ENCODE data around the gene EFCC1. TPM values are rescaled to one million over a fixed set of nuclear protein-coding genes. Genes with fewer than 3 reads are reported as not detected.

The EFCC1 gene
- total RNA-seq, 2 experiments from 2014 or later = not detected

DNA sequence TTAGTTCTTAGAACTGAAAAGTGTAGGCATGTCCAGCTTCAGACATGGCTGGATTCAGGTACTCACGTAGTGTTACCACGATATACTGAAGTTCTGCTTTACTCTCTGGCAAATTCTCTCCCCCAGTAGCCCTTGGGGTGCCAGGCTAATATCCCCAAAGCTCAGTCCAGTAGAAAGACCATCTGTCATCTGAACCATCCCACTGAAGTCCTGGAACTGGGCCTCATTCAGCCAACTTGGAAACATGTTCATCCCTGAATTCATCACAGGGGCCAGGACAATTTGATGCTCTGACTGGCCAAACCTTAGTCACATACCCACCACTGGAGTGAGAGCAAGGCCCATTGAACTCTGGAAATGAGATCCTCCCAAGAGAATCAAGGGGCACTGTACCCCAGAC lies 8.2 kb downstream of the EFCC1 start:
- Histone ChIP-seq H3K27ac (ENCODE audit: low read depth, low read length, poor library complexity, severe bottlenecking) (no peak overlapping the region), H3K4me1 (ENCODE audit: insufficient read depth, low read length, poor library complexity, severe bottlenecking) (peaks cover 15% of the 10 kb centered on the region), H3K79me2 (ENCODE audit: insufficient read depth, low read depth, low read length) (no peaks in the 10 kb centered on the region), H3K9me2 (ENCODE audit: insufficient read depth, low read length) (no peaks in the 10 kb centered on the region), H2AFZ (ENCODE audit: low read length) (no peak overlapping the region), H3K4me2 (ENCODE audit: low read length) (no peak overlapping the region), H4K20me1 (ENCODE audit: insufficient read depth, low read length) (no peaks in the 10 kb centered on the region), H3K36me3 (ENCODE audit: insufficient read depth, low read length) (no peaks in the 10 kb centered on the region), H3K9me3 (ENCODE audit: low read length) (no peaks in the 10 kb centered on the region), H3K4me3 (ENCODE audit: low read depth, low read length, poor library complexity, severe bottlenecking) (no peak overlapping the region)
- BruUV-seq (replicated peaks) = no TSS peak
- CTCF ChIA-PET (ENCODE audit: unreplicated experiment) = no interaction called here
- POLR2A ChIA-PET = interaction anchor here (0.7 kb wide), 1 partner anchor 290 kb away, joined by 3 read pairs; no protein-coding TSS in a partner anchor
- TF ChIP-seq, protein P1, sequence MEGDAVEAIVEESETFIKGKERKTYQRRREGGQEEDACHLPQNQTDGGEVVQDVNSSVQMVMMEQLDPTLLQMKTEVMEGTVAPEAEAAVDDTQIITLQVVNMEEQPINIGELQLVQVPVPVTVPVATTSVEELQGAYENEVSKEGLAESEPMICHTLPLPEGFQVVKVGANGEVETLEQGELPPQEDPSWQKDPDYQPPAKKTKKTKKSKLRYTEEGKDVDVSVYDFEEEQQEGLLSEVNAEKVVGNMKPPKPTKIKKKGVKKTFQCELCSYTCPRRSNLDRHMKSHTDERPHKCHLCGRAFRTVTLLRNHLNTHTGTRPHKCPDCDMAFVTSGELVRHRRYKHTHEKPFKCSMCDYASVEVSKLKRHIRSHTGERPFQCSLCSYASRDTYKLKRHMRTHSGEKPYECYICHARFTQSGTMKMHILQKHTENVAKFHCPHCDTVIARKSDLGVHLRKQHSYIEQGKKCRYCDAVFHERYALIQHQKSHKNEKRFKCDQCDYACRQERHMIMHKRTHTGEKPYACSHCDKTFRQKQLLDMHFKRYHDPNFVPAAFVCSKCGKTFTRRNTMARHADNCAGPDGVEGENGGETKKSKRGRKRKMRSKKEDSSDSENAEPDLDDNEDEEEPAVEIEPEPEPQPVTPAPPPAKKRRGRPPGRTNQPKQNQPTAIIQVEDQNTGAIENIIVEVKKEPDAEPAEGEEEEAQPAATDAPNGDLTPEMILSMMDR (conservative IDR thresholded peaks at IDR 0.05; ENCODE audit: low read length) = no peak
- no peak for TF ChIP-seq EZH2phosphoT487 (IDR thresholded peaks at IDR 0.05; ENCODE audit: borderline replicate concordance, low read depth, low read length)
- DNase-seq (ENCODE audit: low spot score) = no peak
- intact Hi-C loops (cut with micrococcal nuclease; ENCODE audit: unreplicated experiment) = no loop called here

DNA sequence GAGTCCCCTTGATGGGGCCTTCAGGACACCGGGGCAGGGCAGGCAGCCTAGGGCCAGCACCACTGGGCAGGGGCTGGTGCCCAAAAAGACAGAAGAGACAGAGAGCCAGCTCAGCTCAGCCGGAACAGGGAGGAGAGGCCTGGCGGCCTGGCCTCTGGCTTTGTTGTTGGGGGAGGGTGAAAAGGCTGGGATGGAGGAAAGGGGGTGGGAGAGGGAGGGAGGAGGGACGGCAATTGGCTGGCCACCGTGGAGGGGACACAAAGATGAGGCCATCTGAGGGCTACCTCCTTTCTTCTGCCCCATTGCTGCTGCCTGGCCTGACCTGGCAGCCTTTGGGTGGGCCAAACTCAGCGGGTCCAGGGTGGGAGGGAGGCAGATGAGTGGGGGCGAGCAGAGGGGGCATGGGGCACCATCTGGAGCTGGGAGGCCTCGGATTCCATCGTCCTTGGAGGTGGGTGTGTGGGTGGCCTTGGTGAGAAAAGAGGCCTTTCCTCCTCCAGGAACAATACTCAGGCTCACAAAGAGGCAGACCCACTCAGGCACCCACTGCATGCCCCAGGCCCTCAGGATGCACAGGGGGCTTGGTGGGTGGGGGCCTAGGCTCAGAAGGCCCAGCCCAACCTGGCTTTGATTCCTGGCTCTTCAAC lies 9.3 kb downstream of the EFCC1 start:
- POLR2A ChIA-PET = interaction anchor here (0.6 to 1.6 kb wide), 4 partner anchors 12 to 17 kb away, joined by 3 to 5 read pairs (median 4); no protein-coding TSS in a partner anchor
- no TSS peak for BruUV-seq (replicated peaks)
- CTCF ChIA-PET (ENCODE audit: unreplicated experiment) = no interaction called here

DNA sequence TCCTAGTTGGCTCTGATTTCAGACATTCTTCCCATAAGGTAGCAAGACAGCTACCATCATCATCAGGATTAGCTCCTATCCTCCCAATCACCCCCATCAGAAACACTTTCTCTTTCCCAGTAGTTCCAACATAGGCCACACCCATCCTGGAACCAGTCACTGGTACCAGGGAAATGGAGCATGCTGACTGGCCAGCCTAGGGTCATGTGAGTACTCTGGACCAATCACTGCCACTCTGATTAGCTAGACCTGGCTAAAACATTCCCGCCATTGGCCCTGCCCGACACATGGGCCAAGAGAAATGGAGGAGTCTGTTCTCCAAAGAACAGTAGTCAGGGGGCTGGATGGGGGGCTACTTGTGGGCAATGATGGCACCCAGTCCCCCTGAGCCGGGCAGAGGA lies 12.4 kb downstream of the EFCC1 start:
- Histone ChIP-seq H3K4me1 (ENCODE audit: insufficient read depth, low read length, poor library complexity, severe bottlenecking) (peaks cover 32% of the 10 kb centered on the region), H4K20me1 (ENCODE audit: insufficient read depth, low read length) (no peaks in the 10 kb centered on the region), H3K4me3 (ENCODE audit: low read depth, low read length, poor library complexity, severe bottlenecking) (no peak overlapping the region), H3K9me2 (ENCODE audit: insufficient read depth, low read length) (no peaks in the 10 kb centered on the region), H3K9me3 (ENCODE audit: low read length) (no peaks in the 10 kb centered on the region), H3K27ac (ENCODE audit: low read depth, low read length, poor library complexity, severe bottlenecking) (no peak overlapping the region), H3K79me2 (ENCODE audit: insufficient read depth, low read depth, low read length) (no peaks in the 10 kb centered on the region), H2AFZ (ENCODE audit: low read length) (no peak overlapping the region), H3K36me3 (ENCODE audit: insufficient read depth, low read length) (no peaks in the 10 kb centered on the region), H3K4me2 (ENCODE audit: low read length) (no peak overlapping the region)
- no TSS peak for BruUV-seq (replicated peaks)
- CTCF ChIA-PET (ENCODE audit: unreplicated experiment) = no interaction called here
- no peak for DNase-seq (ENCODE audit: low spot score)
- intact Hi-C loops (cut with micrococcal nuclease; ENCODE audit: unreplicated experiment) = no loop called here
- TF ChIP-seq EZH2phosphoT487 (IDR thresholded peaks at IDR 0.05; ENCODE audit: borderline replicate concordance, low read depth, low read length) = no peak
- TF ChIP-seq, protein P1 (conservative IDR thresholded peaks at IDR 0.05; ENCODE audit: low read length) = no peak
- POLR2A ChIA-PET = interaction anchor here (0.6 kb wide), 3 partner anchors 21 to 114 kb away, joined by 3 read pairs; no protein-coding TSS in a partner anchor

More for the DNA sequence above, 9.3 kb downstream of the EFCC1 start:
- Histone ChIP-seq H3K4me1 (ENCODE audit: insufficient read depth, low read length, poor library complexity, severe bottlenecking) (peaks cover 10% of the 10 kb centered on the region), H3K36me3 (ENCODE audit: insufficient read depth, low read length) (no peaks in the 10 kb centered on the region), H3K79me2 (ENCODE audit: insufficient read depth, low read depth, low read length) (no peaks in the 10 kb centered on the region), H3K4me2 (ENCODE audit: low read length) (no peak overlapping the region), H2AFZ (ENCODE audit: low read length) (no peak overlapping the region), H3K27ac (ENCODE audit: low read depth, low read length, poor library complexity, severe bottlenecking) (no peak overlapping the region), H3K4me3 (ENCODE audit: low read depth, low read length, poor library complexity, severe bottlenecking) (no peak overlapping the region), H3K9me3 (ENCODE audit: low read length) (no peaks in the 10 kb centered on the region), H3K9me2 (ENCODE audit: insufficient read depth, low read length) (no peaks in the 10 kb centered on the region), H4K20me1 (ENCODE audit: insufficient read depth, low read length) (no peaks in the 10 kb centered on the region)
- intact Hi-C loops (cut with micrococcal nuclease; ENCODE audit: unreplicated experiment) = no loop called here
- TF ChIP-seq EZH2phosphoT487 (IDR thresholded peaks at IDR 0.05; ENCODE audit: borderline replicate concordance, low read depth, low read length) = no peak
- TF ChIP-seq, protein P1 (conservative IDR thresholded peaks at IDR 0.05; ENCODE audit: low read length) = no peak
- no peak for DNase-seq (ENCODE audit: low spot score)

Measured in OCI-LY7 (cell line).